Stimulated activated CD8-positive, alpha-beta memory T cell treated with anti-CD3 and anti-CD28 coated beads, Interleukin-7, amount 100 ng/mL, for 1 hour (primary cell): ENCODE measurements around the gene SARS2.
A peak's percentile ranks its signal among the peaks of the same experiment; 100 is the strongest.

ENCODE experiments used
- DNase-seq, 2 donors: peaks; one replicate each; pipeline ENCODE4 v3.0.0-alpha.2; 2020; ENCODE audit warnings: low read depth in 2 of 2

The SARS2 gene

DNA sequence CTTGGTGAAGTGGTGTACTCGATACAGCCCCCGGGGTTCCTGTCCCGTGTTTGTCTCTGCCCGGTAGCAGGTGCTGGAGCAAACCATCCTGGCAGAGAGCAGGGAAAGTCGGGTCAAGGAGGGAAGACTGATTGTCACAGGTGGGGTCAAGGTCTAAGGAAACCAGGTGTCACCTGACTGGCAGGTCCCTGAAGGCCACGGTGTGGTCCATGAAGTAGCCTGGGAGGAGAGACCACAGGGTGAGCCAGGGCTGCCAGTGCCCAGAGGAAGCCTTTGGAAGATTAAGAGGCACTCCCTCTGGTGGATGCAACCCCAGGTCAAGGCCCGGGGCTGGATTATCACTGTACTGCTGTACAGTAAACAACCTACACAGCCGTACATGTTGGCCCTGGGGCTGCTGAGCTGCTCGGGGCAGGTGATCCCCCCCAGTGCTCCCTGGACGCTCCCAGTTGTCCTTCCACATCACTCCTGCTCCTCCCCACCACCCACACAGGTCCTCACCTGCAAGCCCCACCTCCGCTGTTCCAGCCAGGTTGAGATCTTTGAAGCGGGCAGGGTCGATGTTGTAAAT is 12.6 kb downstream of the SARS2 start:
- DNase-seq = no peak

DNA sequence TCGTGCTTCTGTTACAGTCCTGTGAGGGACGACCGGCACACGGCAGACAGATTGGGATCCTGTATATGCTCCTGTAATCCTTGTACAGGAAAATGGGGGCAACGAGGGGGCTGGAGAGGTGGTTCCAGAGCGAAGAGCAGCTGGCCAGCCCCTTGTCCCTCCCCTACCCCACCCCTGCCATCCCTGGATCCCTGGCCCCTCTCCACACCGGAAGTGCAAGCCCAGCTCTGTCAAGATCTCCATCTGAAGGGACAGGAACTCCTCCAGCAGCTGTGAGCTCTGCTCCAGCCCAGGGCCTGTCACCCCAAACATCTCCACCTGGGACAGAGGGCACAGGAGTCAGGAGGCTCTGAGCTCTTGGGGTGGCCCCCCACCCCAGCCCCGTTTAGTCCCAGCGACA is 13.0 kb downstream of the SARS2 start:
- DNase-seq = no peak

DNA sequence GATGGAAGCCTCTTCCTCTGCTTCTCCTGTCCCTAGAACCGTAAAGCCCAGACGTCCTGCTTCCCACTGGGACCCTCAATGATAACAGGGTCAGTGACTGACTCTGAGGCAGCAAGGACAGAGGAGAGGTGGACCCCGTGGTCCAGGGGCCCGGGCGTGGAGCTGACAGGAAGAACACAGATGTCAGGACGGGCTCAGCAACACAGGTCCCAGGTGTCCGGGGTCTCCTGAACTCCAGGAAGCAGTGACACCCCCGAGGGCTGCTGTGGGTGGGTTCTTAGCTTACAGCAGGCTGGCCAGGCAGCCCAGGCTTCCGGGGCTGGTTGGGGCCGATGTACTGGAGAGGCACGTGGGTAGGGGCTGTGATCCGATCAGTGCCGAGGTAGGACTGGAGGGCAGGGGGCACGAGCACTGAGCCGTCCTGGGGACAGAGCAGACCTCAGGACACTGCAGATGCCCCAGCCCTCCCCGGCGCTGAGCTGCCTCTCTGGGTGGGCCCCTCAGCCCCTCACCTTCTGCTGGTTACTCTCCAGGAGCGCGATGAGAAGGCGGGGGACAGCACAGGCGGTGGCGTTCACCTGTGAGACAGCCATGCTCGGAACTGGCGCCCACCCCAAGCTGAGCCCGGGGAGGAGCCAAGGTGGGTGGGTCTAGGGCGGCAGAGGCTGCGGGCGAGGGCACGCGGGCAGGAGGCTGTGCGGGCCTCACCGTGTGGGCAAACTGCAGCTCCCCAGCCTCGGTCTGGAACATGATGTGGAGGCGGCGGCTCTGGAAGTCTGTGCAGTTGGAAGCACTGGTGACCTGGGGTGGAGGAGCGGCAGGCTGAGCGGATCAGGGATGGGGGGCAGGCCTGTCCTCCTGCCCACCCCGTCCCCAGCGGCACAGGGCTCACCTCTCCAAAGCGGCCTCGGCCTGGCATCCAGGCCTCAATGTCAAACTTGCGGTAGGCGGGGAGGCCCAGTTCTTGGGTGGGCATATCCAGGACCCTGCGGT is 14.9 kb downstream of the SARS2 start:
- no peak for DNase-seq

DNA sequence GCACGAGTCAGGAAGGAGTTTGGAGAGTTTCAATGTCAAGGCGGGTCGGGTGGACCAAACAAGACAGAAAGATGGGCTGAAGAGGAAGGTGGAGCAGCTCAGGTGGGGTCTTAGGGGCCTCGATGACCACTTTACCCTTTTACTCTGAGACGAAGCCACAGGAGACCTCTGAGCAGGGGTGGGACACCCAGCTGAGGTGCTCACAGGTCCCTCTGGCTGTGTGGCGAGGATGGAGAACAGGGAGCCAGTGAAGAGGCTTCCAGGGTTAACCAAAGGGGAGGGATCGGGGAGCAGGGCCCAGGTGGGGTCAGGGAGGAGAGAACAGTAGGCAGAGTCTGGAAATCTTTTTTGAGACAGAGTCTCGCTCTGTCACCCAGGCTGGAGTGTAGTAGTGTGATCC is 16.6 kb downstream of the SARS2 start:
- no peak for DNase-seq

DNA sequence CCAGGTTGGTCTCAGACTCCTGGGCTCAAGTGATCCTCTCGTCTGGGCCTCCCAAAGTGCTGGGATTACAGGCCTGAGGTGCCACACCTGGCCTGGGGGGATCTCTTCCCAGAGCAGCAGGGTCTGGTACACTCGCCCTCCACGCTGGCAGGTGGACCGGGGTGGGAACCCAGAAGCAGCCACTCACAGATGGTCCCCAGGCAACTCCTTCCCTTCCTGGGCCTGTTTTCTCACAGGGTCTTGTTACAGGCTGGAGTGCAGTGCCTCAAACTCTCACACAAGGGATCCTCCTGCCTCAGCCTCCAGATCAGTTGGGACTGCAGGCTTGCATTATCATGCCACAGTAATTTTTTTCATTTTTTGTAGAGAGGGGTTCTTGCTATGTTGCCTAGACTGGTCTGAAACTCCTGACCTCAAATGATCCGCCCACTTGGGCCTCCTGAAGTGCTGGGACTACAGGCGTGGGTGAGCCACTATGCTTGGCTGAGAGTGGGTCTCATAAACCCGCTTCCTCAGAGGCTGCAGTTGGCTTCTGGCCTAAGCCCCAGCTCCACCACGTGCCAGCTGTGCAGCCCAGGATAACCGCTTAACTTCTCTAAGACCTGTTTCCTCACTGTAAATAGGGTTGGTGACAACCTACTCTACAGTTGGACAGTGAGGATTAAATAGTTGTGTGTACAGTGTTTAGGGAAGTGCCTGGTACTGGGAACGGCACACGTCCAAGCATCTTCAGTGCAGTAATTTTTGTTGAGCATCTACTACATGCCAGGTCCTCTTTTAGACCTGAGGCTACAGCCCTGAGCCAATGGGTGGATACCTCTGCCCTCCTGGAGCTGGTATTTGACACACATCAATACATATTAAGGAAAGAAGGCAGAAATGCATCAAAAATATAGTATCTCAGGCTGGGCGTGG is 17.7 kb downstream of the SARS2 start:
- no peak for DNase-seq

DNA sequence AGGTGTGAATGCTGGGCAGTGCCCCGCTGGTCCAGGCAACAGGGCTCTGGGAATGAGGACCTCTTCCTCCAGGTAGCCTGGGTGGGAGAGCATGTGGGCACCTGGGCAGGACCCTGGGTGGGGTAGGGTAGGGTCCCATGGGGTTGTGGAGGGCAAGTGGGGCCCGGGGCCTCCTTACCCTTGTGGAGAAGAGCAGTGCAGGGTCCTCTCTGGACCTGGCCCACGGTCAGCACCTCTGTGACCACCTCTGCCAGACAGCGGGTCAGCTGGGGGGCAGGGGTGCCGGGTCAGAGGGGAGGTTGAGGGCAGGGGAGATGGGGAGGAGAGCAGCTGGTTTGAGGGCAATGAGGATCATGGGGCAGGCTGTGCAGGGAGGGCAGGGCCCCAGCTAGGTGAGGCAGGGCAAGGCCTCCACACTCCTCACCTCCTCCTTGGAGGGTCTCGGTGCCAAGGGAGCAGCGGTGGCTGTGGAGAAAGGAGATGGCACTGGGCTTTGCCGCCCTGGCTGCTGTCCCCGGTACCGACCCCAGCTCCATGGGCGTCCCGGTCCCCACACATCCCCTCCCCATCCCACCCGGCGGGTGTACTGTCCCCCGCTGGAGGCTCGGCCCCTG is 19.1 kb downstream of the SARS2 start:
- DNase-seq = no peak

DNA sequence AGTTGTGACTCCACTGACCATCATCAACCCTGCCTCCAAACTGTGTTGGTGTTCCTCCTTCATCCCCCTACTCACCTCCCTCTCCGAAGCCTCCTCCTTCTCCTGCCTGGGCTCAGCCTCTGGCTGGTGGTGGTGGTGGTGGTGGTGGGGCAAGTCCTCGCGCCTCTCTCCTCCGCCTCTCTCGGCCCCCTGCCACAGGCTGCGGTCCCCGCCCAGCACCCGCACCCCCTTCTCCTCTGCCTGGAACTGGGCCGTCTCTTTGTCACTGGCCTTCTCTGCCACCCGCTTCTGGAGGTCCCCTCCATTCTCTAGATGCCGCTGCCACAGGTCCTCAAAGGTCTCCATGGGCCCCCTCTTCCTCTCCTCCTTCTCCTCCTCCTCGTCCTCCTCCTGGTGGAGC is 20.1 kb downstream of the SARS2 start:
- no peak for DNase-seq

DNA sequence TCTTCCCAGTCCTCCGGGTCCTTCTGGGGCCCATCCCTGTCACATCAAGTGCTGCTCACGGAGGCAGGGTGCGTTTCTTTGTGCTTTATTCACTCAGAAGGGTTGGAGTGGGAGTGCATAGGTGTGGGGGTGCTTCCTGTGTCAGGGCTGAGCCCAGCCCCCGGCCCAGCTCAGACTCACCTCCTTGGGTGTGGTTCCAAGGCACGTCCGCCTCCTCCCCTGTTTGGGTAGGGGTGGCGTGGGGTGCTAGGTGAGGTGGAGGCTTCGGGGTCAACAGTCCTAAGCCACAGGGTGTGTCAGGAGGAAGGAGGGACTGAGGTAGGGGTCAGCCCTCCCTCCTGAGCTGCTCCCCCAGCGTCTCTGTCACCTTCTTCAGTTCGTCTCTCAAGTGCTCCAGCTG is 21.7 kb downstream of the SARS2 start:
- no peak for DNase-seq

DNA sequence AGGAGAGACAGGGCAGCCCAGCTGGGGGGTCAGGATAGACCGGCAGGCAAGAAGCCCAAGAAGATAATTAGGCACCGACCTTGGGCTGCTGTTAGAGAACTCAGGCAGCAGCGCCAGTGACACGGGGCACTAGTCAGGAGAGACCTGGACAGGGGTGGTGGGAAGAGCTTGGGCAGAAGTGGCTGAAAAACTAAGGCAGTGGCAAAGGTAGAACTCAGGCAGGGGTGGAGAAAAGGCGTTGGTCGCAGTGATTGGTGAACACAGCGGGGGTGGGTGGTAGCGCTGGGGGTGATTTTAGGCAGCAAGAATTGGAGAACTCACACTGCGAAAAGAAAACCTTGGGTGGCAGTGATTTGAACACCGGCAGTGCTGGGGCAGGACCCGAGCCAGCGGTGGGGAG is 22.9 kb downstream of the SARS2 start:
- DNase-seq = no peak

DNA sequence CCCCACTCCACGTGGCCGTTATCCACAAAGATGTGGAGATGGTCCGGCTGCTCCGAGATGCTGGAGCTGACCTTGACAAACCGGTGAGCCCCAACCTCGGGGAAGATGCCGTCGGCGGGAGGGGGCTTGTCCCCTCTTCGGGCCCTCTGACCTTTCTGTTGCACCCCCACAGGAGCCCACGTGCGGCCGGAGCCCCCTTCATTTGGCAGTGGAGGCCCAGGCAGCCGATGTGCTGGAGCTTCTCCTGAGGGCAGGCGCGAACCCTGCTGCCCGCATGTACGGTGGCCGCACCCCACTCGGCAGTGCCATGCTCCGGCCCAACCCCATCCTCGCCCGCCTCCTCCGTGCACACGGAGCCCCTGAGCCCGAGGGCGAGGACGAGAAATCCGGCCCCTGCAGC is 23.3 kb downstream of the SARS2 start:
- no peak for DNase-seq

DNA sequence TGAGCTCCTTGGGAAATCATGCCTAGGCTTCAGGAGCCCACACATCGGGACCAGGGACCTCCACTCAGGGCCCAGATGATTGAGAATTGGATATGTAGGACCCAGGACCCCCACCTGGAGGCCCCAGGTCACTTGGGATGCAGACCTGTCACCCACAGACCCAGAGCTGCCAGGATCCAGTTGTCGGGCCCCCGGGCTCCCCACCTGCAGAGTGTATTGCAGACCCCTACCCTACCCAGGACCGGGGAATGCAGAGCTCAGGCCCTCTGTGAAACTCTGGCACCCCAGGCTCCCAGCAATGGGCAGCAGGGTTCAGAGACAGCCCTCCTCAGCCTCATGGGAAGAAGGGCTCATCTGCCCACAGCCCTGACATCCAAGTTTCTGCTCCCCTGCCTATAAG is 24.9 kb downstream of the SARS2 start:
- DNase-seq = no peak

DNA sequence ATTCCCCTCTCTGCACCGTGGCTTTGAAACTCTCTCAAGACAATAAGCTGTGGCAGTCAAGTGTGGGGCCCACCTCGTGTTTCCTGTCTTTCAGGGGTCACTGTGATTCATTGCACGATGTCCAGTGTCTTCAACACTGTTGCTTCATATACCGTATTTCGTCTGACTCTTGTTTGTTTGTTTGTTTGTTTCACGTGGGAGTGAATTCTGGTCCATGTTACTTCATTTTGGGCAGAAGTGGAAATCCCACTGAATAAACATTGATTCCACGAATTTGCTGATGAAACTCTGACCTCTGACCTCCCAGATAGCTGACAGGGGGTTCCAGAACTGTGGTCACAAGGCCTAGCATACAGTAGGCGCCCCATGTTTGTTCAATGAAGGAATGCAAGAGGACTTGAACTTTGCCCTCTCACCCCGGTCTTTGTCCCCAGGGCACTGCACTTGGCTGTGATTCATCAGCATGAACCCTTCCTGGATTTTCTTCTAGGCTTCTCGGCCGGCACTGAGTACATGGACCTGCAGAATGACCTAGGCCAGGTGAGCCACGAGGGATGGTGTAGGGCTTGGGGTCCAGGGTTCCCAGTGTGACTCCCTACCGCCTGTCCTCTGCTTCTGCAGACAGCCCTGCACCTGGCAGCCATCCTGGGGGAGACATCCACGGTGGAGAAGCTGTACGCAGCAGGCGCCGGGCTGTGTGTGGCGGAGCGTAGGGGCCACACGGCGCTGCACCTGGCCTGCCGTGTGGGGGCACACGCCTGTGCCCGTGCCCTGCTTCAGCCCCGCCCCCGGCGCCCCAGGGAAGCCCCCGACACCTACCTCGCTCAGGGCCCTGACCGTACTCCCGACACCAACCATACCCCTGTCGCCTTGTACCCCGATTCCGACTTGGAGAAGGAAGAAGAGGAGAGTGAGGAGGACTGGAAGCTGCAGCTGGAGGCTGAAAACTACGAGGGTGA is 25.7 kb downstream of the SARS2 start:
- DNase-seq = no peak

DNA sequence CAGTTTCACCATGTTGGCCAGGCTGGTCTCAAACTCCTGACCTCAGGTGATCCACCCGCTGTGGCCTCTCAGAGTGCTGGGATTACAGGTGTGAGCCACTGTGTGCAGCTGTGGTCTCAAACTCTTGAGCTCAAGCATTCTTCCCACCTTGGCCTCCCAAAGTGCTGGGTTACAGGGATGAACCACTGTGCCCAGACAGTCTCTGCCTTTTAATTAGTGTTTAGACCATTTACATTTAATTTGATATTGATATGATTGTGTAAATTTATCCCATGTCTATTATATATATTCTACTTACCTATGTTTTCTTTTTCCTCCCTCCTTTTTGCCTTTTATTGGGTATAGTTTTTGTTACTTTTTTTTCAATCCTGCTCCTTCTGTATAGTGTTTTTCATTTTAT is 28.9 kb downstream of the SARS2 start:
- DNase-seq = no peak

DNA sequence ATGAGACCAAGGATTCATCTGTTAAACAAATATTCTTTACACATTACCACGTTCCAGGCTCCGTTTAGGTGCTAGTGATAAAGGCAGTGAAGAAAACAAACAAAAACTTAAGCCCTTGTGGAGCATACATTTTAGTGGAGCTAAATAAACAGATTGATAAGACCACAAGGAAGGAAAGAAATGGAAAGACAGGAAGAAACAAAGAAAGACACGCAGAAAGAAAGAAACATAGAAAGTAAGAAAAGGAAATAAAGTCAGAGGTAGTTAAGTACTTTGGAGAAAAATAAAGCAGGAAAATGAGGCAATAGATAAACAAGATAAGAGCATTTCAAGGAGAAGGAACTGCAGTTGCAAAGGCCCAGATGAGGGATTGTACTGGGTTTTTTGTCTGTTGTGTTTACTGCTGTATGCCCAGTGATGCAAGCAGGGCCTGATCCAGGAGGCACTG is 29.8 kb downstream of the SARS2 start:
- no peak for DNase-seq

DNA sequence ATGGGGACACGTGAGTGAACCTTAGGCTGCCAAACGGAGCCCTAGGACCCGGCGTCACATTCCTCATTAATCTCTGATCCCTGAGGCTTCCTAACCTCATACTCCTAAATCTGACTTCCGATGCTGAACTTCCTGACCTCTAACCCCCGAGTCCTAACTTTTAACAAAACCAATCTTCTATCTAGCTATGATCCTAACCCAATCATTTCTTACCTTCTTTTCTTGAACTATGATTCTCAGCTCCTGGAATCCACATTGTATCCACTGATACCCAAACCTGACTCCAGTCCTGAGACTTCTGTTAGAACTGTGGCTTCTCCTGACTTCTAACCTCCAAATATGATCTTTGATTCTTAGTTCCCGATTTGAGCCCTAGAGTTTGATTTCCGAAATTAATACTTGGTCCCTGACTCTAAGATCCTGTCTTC is 30.3 kb downstream of the SARS2 start:
- no peak for DNase-seq

DNA sequence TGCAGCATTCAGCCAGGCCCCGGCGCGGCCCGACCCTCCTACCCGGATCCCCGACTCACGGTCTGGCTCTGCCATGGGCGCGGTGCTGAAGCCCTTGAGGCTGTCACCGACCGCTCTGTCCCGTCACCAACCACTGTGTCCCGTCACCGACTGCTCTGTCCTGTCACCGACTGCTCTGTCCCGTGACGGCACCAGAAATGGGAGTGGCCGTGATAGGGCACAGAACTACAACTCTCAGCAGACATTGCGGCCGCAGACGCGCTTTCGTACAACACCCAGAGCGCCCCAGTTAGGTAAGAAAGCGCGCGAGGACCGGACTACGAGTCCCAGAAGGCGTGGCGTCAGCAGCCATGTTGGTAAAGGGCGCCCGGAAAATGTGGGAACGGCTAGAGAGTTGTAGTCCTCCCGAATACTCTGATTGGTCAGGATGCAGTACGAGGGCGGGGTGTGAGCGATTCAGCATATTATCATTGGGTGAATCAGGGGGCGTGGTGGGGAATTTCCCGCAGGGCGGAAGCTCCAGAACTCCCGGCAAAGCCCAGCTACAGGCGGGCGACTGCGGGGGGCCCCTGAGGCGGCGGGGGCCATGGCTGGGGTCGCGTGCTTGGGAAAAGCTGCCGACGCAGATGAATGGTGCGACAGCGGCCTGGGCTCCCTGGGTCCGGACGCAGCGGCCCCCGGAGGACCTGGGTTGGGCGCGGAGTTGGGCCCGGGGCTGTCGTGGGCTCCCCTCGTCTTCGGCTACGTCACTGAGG is 30.9 kb downstream of the SARS2 start, which contains the start of the genes NFKBIB and SIRT2:
Gene NFKBIB (plus strand): TSS at position 523 of the 755 bp plus-strand sequence. CDS start 64 bp downstream, at position 587.
Gene SIRT2 (minus strand): TSS at position 172 of the 755 bp plus-strand sequence. CDS start 97 bp downstream, at position 75.
- peak; percentile 94 to 96 for DNase-seq

DNA sequence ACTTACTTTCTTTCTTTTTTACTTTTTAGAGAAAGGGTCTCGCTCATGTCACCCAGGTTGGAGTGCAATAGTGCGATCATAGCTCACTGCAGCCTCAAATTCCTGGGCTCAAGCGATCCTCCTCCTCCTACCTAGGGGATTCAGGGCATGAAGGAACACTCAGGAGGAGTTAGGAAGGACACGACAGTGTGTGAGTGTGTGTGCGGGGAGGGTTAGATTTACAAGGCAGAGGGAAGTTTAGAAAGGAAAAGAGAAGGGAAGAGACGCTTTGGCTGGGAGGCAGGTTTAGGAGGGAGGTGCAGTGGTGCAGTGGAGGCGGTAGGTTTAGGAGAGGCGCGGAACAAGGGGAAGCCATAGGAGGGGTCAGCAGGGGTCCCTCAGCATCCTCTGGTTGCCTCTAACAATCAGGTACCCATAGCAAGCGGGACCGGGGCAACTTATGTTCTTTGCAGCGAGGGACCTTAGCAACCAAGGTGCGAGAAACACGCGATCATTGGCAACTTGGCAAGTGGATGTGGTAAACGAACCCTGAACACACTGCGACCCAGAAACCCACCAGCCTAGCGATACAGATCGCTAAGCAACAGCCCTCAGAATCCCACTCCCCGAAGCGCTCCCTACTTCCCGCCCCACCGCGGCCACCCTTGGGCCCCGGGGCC is 31.6 kb downstream of the SARS2 start:
- no peak for DNase-seq

DNA sequence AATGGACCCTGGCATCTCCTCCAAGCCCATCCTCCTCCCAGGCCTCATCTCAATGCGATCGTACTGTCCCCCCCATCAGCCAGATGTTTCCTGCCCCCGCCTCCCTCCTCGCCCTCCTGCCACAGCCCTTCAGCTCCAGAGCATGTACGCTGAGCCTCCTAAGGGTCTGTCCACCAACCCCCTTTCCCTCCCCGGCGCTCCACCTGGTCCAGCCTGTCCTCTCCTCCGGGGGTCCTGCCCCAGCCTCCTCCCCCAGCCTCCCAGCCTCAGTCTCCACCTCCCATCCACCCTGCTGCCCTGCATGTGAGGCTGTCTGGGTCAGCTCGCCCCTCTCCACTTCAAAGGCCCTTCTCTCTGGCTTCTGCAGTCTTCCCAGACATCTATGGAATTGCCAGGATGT is 35.6 kb downstream of the SARS2 start:
- DNase-seq = no peak

DNA sequence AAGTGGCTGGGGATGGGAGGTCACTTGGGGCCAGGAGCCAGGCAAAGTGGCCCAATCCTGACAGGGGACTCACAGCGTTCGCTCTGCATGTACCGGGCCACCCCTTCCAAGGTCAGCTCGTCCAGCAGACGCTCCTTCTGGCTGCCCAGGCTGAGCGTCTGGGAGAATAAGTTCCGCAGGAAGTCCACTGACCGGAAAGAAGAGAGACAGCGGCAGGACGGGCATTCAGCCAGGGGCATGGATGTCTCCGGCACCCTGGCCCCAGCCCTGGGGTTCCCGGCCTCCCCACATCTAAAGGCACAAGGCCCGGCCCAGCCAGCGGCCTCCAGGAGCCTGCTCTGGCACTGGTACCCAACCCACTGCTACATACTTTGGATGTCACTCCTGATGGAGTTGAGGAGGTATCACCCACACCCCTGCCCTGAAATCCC is 37.2 kb downstream of the SARS2 start:
- no peak for DNase-seq
